Heart right ventricle (tissue), 16 donors: ENCODE results near the gene WDPCP. TPM values are rescaled to one million over a fixed set of nuclear protein-coding genes. Genes with fewer than 3 reads are reported as not detected.
"Not testable (repeated sequence)": the region's sequence is repeated elsewhere in the genome, so short reads cannot be mapped to it uniquely, and the experiment has no call there.

ENCODE experiments used
- ATAC-seq, 8 donors: fragments of 200-7000 bp; cut with Tn5 transposase; one replicate each; pipeline ENCODE4 v1.9.1; 2020; ENCODE audit warnings: mild to moderate bottlenecking in 8 of 8, moderate library complexity in 8 of 8, moderate number of reproducible peaks in 1 of 8
- DNase-seq, 2 donors: peaks; one replicate each; pipeline ENCODE4 v3.0.0-alpha.2; 2020
- H3K27ac ChIP-seq, 10 donors: fragments of 200-600 bp; sonication (generic) in 2 of 10; one replicate each; pipeline versions ENCODE4 v1.5.0 to v1.8.0; 2020 to 2022; ENCODE audit warnings: mild to moderate bottlenecking in 3 of 10
- H3K27me3 ChIP-seq, 7 donors: fragments of 200-600 bp; one replicate each; pipeline ENCODE4 v1.8.0; 2021 to 2022; ENCODE audit warnings: mild to moderate bottlenecking in 2 of 7
- H3K36me3 ChIP-seq, 9 donors: fragments of 200-600 bp; sonication (generic) in 1 of 9; one replicate each; pipeline versions ENCODE4 v1.5.0 to v1.8.0; 2020 to 2022; ENCODE audit warnings: mild to moderate bottlenecking in 2 of 9
- H3K4me1 ChIP-seq, 9 donors: fragments of 200-600 bp; sonication (generic) in 1 of 9; one replicate each; pipeline versions ENCODE4 v1.5.0 to v1.8.0; 2020 to 2022; ENCODE audit warnings: mild to moderate bottlenecking in 4 of 9
- H3K4me3 ChIP-seq, 10 donors: fragments of 200-600 bp; sonication (generic) in 2 of 10; one replicate each; pipeline versions ENCODE4 v1.5.0 to v1.8.0; 2020 to 2022; ENCODE audit warnings: mild to moderate bottlenecking in 7 of 10, moderate library complexity in 2 of 10
- H3K9me3 ChIP-seq, 11 donors: fragments of 200-600 bp in 10 of 11; sonication (generic) in 2 of 11; one replicate each; pipeline versions ENCODE4 v1.5.0 to v1.8.0; 2013 to 2022; ENCODE audit warnings: mild to moderate bottlenecking in 2 of 11, control low read depth in 1 of 11, moderate library complexity in 1 of 11
- CTCF ChIP-seq, 9 donors: fragments of 200-600 bp; sonication (generic) in 2 of 9; IDR thresholded peaks; one replicate each; pipeline versions ENCODE4 v1.5.0 to v1.8.0; 2021 to 2022; ENCODE audit warnings: antibody characterized with exemption in 9 of 9, mild to moderate bottlenecking in 5 of 9, moderate library complexity in 1 of 9
- WGBS, 2 donors: extraction: QIAGEN DNeasy Blood & Tissue Kit; methylation state at CpG; one replicate each; pipeline ENCODE4 v1.1.7; 2013; ENCODE audit warnings: inconsistent platforms in 1 of 2; 5-methylcytosine and 5-hydroxymethylcytosine counted together
- intact Hi-C, 10 donors: fragments of 100-400 bp; cut with DNase I; formaldehyde crosslinking; loops; one replicate each; pipeline versions ENCODE4 v1.11.1 to v1.14.2; 2022
- polyA plus RNA-seq, 2 donors: library from polyadenylated mRNA; stranded (reverse); fragments of 200-250 nt; gene quantifications; one replicate each; pipeline ENCODE4 v1.2.3, GENCODE V29; 2013
- total RNA-seq, 10 donors: library from RNA; stranded (reverse); fragmentation: NEBNext Ultra II Directional in 3 of 10; extraction: Animal tissue kit (Norgen Biotek cat#: 25700) in 3 of 10; gene quantifications; one replicate each; pipeline versions ENCODE4 v1.2.1 to v1.2.4, GENCODE V29; 2021 to 2023
- donor health status: Arrhythmogenic right ventricular cardiomyopathy.
- donor health status: ischemic (EF 13 %, LVEDD 7.1; RV severe dilation, severe dysfunction).
- donor health status: healthy with polysubstance abuse.
- donor health status: DM: no; HTN: yes; CAD: no.
- donor health status: DM: no; HTN: no; CAD: no.
- donor health status: ischemic (EF 25% LVEDD 6.9; RV normal size, moderate dysfunction).
- donor health status: ischemic (EF 25% LVEDD 5.7; RV mildly dilated, moderate dysfunction).
- donor health status: healthy.
- donor health status: DM: yes; HTN: yes; CAD: no.
- donor health status: Ischemic cardiomyopathy.
- donor health status: ischemic (EF 35%, LVEDD 5.7; RV mildly dilated, moderate dysfunction).
- donor health status: nonischemic (EF 11% LVEDD 7.7; RV severe dilation, severe dysfunction).
- donor health status: DM: yes; HTN: yes; CAD: no.
- donor health status: PGD.
- donor health status: ischemic (EF 29% LVEDD 5.4; RV normal size, mild dysfunction).
- donor health status: nonischemic (EF 23%, LVEDD 6.1; RV moderate dilation, normal function).

Gene WDPCP
- total and polyA plus RNA-seq, 12 donors: 3.7 to 36.6 (median 20.2) TPM

- H3K4me1 ChIP-seq: peaks cover 0 to 38% (median 8%) of the 10 kb centered on the region in 9 donors
- H3K27me3 ChIP-seq: no peaks in the 10 kb centered on the region
- peak overlapping the region in 1 of 10 donors; percentile 17 for H3K4me3 ChIP-seq
- ATAC-seq: no peak
- intact Hi-C loops: loop anchor here in 1 of 10 donors (10.0 kb wide), 1 partner anchor 264 kb away; the partner anchor contains the start of gene UGP2
- H3K36me3 ChIP-seq: no peaks in the 10 kb centered on the region
- peaks cover 0 to 6% (median 0%) of the 10 kb centered on the region in 11 donors for H3K9me3 ChIP-seq
- TF ChIP-seq CTCF (IDR thresholded peaks at IDR 0.05): no peak
- H3K27ac ChIP-seq: peak overlapping the region in 9 of 10 donors; percentile 38 to 86 (median 71)
- DNase-seq: no peak
- 48 to 59% methylated on average over 4 of the region's 4 CpGs for WGBS, 2 donors
Measured at GRCh38 chr2:63580651-63581297, 7.5 kb downstream of the WDPCP start.

- H3K27ac ChIP-seq: no peak overlapping the region
- peaks cover 0 to 10% (median 0%) of the 10 kb centered on the region in 11 donors for H3K9me3 ChIP-seq
- peaks cover 0 to 39% (median 8%) of the 10 kb centered on the region in 9 donors for H3K4me1 ChIP-seq
- no peaks in the 10 kb centered on the region for H3K27me3 ChIP-seq
- 94 to 99% methylated on average over 3 of the region's 3 CpGs for WGBS, 2 donors
- intact Hi-C loops: no loop called here
- no peak for ATAC-seq
- no peaks in the 10 kb centered on the region for H3K36me3 ChIP-seq
- DNase-seq: no peak
- H3K4me3 ChIP-seq: no peak overlapping the region
- no peak for TF ChIP-seq CTCF (IDR thresholded peaks at IDR 0.05)
Measured at GRCh38 chr2:63578767-63579166, 9.5 kb downstream of the WDPCP start.

- H3K4me1 ChIP-seq: peaks cover 0 to 43% (median 9%) of the 10 kb centered on the region in 9 donors
- peaks cover 0 to 9% (median 0%) of the 10 kb centered on the region in 11 donors for H3K9me3 ChIP-seq
- TF ChIP-seq CTCF (IDR thresholded peaks at IDR 0.05): no peak
- intact Hi-C loops: no loop called here
- no peak for DNase-seq
- no peak overlapping the region for H3K4me3 ChIP-seq
- H3K36me3 ChIP-seq: no peaks in the 10 kb centered on the region
- peak overlapping the region in 4 of 10 donors; percentile 14 to 40 (median 30) for H3K27ac ChIP-seq
- no peaks in the 10 kb centered on the region for H3K27me3 ChIP-seq
- peak in 2 of 8 donors; percentile 29 to 59 for ATAC-seq
Measured at GRCh38 chr2:63576546-63576945, 11.7 kb downstream of the WDPCP start.

- H3K9me3 ChIP-seq: peaks cover 0 to 12% (median 0%) of the 10 kb centered on the region in 11 donors
- peaks cover 0 to 28% (median 9%) of the 10 kb centered on the region in 9 donors for H3K4me1 ChIP-seq
- ATAC-seq, H3K36me3 ChIP-seq, H3K4me3 ChIP-seq, DNase-seq, H3K27me3 ChIP-seq, intact Hi-C loops, H3K27ac ChIP-seq: not testable (repeated sequence)
- WGBS, 2 donors: 92 to 97% methylated on average over 13 of the region's 13 CpGs
Measured at GRCh38 chr2:63573726-63574345, 14.4 kb downstream of the WDPCP start.

GRCh38 chr2:63573026-63573425, 15.3 kb downstream of the WDPCP start:
- H3K27me3 ChIP-seq, intact Hi-C loops, H3K36me3 ChIP-seq, DNase-seq, H3K4me3 ChIP-seq, H3K27ac ChIP-seq, ATAC-seq: not testable (repeated sequence)
- H3K9me3 ChIP-seq: peaks cover 0 to 20% (median 0%) of the 10 kb centered on the region in 11 donors
- WGBS, 2 donors: 88 to 94% methylated on average over 3 of the region's 3 CpGs
- H3K4me1 ChIP-seq: peaks cover 0 to 28% (median 9%) of the 10 kb centered on the region in 9 donors
